IPS-NIHi7 (cell line): ENCODE data around the gene POLR2J.
A peak's percentile ranks its signal among the peaks of the same experiment; 100 is the strongest.

Experiments used
- DNase-seq: peaks from one replicate; pipeline ENCODE4 v3.0.0; 2012; ENCODE audit warnings: mixed read lengths; ENCODE audit errors: extremely low spot score

The POLR2J gene

GRCh38 chr7:102439963-102440795, 38.5 kb downstream of the POLR2J start:
- peak; percentile 73 for DNase-seq

GRCh38 chr7:102436118-102436517, 42.6 kb downstream of the POLR2J start:
- no peak for DNase-seq

GRCh38 chr7:102434039-102434486, 44.7 kb downstream of the POLR2J start:
- DNase-seq, result peak; percentile 16

GRCh38 chr7:102433219-102434038, 45.3 kb downstream of the POLR2J start, which contains the start of gene ORAI2:
Gene ORAI2 (plus strand): TSS chr7:102433575. CDS start chr7:102438957, 5,382 bp downstream.
- DNase-seq, result peak; percentile 93

- DNase-seq, result peak; percentile 35
Measured at GRCh38 chr7:102432442-102433218, 46.1 kb downstream of the POLR2J start.

- DNase-seq, result no peak
Measured at GRCh38 chr7:102431617-102432298, 47.0 kb downstream of the POLR2J start.

GRCh38 chr7:102429141-102429899, 49.4 kb downstream of the POLR2J start:
- no peak for DNase-seq

- no peak for DNase-seq
Measured at GRCh38 chr7:102427019-102427405, 51.7 kb downstream of the POLR2J start.

GRCh38 chr7:102426268-102427018, 52.3 kb downstream of the POLR2J start:
- DNase-seq, result no peak

- DNase-seq, result no peak
Measured at GRCh38 chr7:102425639-102426267, 53.0 kb downstream of the POLR2J start.

- no peak for DNase-seq
Measured at GRCh38 chr7:102424787-102425218, 53.9 kb downstream of the POLR2J start.

GRCh38 chr7:102424129-102424551, 54.6 kb downstream of the POLR2J start:
- no peak for DNase-seq
